ENCODE measurements around the gene CCT8.

Gene CCT8

GRCh38 chr21:29077651-29078090, 4.2 kb upstream of the CCT8 start:
- DNase-seq: peak; percentile 53

- DNase-seq: peak; percentile 61
Observed at GRCh38 chr21:29076731-29077640, 3.5 kb upstream of the CCT8 start.

GRCh38 chr21:29075706-29076466, 2.4 kb upstream of the CCT8 start:
- DNase-seq: no peak

DNA sequence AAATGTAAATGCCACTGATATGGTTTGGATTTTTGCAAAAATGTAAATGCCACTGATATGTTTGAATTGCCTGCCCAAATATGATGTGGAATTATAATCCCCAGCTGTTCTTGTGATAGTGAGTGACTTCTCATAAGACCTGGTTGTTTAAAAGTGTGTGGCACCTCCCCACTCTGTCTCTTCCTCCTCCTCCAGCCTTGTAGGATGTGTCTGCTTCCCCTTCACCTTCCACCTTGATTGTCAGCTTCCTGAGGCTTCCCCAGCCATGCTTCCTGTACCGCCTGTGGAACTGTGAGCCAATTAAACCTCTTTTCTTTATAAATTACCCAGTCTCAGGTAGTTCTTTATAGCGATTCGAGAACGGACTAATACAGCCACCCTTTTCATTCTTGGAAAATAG, 1.3 kb upstream of the CCT8 start:
- no peak for DNase-seq

DNA sequence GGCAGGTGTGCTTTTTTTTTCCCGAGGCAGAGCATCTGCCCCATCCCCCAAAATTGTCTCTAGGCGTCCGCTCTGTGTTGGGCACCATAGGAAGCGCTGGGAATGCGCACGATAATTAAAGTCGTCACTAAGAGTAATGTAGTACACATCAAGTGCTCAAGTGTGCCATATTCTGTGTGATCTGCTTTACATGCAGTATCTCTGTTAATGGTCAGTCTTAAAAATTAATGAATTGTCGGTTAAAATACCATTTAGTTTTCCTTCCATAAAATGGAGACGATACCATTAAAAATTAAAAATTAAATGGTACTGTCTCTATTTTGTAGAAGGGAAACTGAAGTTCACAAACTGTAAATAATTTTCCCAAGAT, 544 bp upstream of the CCT8 start:
- no peak for DNase-seq

- peak; percentile 50 for DNase-seq
Observed at GRCh38 chr21:29072873-29073221, 601 bp downstream of the CCT8 start.

- no peak for DNase-seq
Observed at GRCh38 chr21:29064850-29065481, 8.5 kb downstream of the CCT8 start.

GRCh38 chr21:29056538-29057050, 16.9 kb downstream of the CCT8 start:
- DNase-seq: no peak

DNA sequence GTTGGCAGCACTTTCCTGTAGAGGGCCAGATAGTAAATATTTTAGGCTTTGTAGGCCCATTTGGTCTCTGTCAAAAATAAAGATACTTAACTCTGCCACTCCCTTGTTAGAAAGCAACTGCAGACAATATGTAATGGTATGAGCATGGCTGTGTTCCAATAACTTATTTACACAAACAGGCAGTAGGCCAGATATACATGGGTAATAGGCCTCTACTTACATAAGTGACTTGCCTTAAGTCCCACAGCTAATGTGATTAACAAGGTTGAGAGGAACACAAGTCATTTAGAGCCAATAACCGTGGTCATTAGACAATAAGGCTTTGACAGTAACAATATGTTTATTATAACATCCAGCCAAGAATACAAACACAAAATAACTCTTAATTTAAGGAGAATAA, 17.4 kb downstream of the CCT8 start:
- no peak for DNase-seq

GRCh38 chr21:29055080-29055479, 18.4 kb downstream of the CCT8 start:
- DNase-seq: no peak

GRCh38 chr21:29053656-29054055, 19.8 kb downstream of the CCT8 start:
- DNase-seq: no peak

GRCh38 chr21:29053011-29053553, 20.4 kb downstream of the CCT8 start:
- DNase-seq: no peak

- DNase-seq: no peak
Observed at GRCh38 chr21:29052224-29052623, 21.2 kb downstream of the CCT8 start.

DNA sequence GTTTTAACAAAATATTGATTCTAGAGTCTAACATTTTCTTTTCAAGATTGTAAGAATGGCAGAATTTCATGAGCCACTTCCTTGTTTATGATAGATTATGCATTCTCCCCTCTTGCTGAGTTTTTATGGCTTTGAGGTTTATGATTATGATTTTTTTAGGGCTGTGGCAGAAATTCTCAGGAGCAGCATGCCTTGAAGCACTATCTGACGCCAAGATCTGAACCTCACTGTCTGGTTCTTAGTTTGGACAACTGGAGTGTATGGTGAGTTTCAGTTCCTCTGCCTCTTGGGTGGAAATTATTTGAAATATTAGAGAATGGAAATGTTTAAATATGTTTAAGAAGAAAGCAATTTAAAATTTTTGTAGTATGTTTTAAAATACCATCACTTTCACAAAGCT, 38.8 kb downstream of the CCT8 start:
- no peak for DNase-seq

DNA sequence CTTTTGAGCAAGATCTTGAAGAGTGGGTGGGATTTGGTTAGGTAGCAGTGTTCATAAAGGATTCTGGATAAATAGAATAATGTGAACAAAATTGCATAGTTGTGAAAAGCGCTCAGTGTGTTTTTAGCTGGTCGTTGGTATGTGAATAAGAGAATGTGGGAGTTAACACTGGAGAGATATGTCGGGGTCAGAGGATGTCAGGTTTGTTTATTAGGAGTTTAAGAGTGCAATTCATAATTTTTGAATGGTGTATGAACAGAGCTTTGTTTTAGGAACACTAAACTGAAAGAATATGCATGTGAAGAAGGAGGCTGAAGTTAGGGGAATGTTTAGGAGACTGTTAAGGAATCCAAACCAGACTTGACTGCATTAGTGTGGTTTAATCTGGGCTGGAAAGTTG, 39.6 kb downstream of the CCT8 start:
- no peak for DNase-seq

- DNase-seq: no peak
Observed at GRCh38 chr21:29033301-29033700, 40.1 kb downstream of the CCT8 start.

GRCh38 chr21:29030909-29031308, 42.5 kb downstream of the CCT8 start:
- no peak for DNase-seq

DNA sequence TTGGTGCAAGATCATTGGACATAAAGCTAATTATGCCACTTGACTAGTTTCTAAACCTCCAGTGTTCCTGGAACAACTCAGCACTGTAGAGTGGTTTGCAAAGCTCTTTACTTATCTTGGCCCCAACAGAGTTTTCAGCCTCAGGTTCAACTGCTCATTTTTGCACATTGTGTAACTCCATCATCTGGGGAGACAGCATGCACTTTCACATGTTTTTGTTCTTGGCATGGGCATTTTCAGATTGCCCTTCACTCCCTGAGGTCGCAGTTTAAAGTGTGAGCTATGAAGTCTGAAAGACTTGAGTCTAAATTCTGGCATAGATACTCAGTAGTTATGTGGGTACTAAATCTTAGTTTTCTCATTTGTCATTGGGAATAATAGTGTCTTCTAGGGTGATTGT, 43.9 kb downstream of the CCT8 start:
- no peak for DNase-seq

GRCh38 chr21:29025328-29025713, 48.1 kb downstream of the CCT8 start:
- no peak for DNase-seq

DNA sequence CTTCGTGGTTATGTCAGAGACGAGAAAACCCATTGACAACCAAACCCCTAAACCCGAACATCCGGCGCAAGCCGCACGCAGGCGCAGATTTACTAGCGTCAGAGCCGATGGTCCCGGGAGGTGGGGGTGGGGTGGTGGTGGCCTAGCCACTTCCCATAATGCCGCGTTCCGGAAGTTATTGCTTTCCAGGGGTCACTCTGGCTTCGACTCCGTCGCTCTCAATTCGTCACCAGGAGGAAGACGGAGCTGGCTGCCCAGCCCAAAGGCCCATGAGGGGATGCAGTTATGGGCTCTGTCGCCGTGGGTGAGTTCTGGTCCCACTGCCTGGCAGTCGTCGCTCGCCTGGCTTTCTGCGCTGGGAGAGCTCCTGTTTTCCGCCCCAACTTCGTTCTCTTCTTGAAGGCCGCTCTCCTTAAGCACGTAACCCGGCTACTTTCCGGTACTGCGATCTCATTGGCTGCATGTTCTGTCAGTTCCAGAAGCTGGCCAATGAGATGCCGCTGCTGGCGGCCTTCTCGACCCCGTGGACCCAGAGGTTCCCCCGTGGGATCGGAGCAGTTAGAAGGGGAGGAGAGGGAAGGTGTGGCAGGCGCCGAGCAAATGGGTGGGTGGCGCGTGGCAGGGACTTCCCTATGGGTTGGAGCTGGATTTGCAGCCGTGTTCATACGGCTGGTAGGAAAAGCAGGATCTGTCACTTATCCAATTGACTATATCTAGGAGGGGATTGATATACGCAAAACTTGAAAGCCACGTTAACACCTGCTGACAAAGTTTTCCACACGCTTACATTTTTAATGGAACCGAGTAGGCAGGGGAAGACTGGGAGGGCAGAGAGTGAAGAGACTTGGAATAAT, 48.7 kb downstream of the CCT8 start, which contains the start of gene USP16:
Gene USP16 (plus strand): TSS at position 195 of the 854 bp plus-strand sequence. CDS start 3,246 bp downstream, outside the sequence.
- peak; percentile 99 for DNase-seq

GRCh38 chr21:29022166-29022565, 51.3 kb downstream of the CCT8 start:
- DNase-seq: no peak

DNA sequence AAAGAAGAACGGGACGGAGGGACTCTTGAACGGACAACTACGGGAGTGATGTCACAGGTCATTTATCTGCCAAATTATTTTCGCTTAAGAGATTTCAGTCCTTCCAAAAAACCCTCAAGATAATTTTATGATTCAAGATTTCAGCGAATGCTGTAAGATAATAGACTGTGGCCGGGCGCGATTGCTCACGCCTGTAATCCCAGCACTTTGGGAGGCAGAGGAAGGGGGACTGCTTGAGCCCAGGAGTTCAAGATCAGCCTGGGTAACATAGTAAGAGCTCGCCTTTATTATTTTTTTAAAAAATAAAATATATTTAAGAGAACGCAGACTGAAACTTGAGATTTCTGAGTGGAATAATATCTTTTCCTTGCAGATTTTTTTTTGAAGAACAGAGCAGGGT, 54.9 kb downstream of the CCT8 start:
- no peak for DNase-seq

Data from right forelimb (tissue), 1 donor.